GM12878 (cell line): ENCODE results near the gene NUMA1.

Experiments used
- BHLHE40 ChIP-seq, 2 experiments: fragments of 450-650 bp in 1 of 2; IDR thresholded peaks; 2 replicates each; pipeline ENCODE4 v1.6.1; 2011 to 2017; ENCODE audit warnings: low read depth in 2 of 2, borderline replicate concordance in 1 of 2, improper control_type of control experiment in 1 of 2, low read length in 1 of 2, mild to moderate bottlenecking in 1 of 2
- JUNB ChIP-seq: IDR thresholded peaks from 2 replicates; pipeline ENCODE4 v1.6.1; 2016; ENCODE audit warnings: antibody characterized with exemption, mild to moderate bottlenecking
- MAX ChIP-seq: IDR thresholded peaks from 2 replicates; pipeline ENCODE4 v1.6.1; 2012; ENCODE audit warnings: low read depth, low read length, improper control_type of control experiment
- MXI1 ChIP-seq: fragments of 150-350 bp; IDR thresholded peaks from 2 replicates; pipeline ENCODE4 v1.6.1; 2011; ENCODE audit warnings: low read depth, mild to moderate bottlenecking, inconsistent platforms, low read length, improper control_type of control experiment
- SMAD5 ChIP-seq: IDR thresholded peaks from 2 replicates; pipeline ENCODE4 v1.6.1; 2016; ENCODE audit warnings: antibody characterized with exemption, low read depth
- YY1 ChIP-seq: IDR thresholded peaks from 2 replicates; pipeline ENCODE4 v1.6.1; 2011; ENCODE audit warnings: low read depth, mild to moderate bottlenecking, low read length
- TF ChIP-seq, protein P1 (sequence below): fragments of 450-650 bp; IDR thresholded peaks from 2 replicates; pipeline ENCODE4 v1.6.1; 2017; ENCODE audit warnings: mild to moderate bottlenecking

- no peak for TF ChIP-seq BHLHE40 (IDR thresholded peaks at IDR 0.05; ENCODE audit: borderline replicate concordance in 1 of 2, low read depth in 2 of 2, low read length in 1 of 2)
- no peak for TF ChIP-seq MAX
- TF ChIP-seq SMAD5 = no peak
- TF ChIP-seq MXI1 = no peak
- TF ChIP-seq YY1 = no peak
- TF ChIP-seq, protein P1, sequence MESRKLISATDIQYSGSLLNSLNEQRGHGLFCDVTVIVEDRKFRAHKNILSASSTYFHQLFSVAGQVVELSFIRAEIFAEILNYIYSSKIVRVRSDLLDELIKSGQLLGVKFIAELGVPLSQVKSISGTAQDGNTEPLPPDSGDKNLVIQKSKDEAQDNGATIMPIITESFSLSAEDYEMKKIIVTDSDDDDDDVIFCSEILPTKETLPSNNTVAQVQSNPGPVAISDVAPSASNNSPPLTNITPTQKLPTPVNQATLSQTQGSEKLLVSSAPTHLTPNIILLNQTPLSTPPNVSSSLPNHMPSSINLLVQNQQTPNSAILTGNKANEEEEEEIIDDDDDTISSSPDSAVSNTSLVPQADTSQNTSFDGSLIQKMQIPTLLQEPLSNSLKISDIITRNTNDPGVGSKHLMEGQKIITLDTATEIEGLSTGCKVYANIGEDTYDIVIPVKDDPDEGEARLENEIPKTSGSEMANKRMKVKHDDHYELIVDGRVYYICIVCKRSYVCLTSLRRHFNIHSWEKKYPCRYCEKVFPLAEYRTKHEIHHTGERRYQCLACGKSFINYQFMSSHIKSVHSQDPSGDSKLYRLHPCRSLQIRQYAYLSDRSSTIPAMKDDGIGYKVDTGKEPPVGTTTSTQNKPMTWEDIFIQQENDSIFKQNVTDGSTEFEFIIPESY = no peak
- TF ChIP-seq JUNB = no peak
Observed at GRCh38 chr11:72048766-72049460, 31.4 kb downstream of the NUMA1 start.
